Measurements from ENCODE around the gene CPLANE1.
"Not testable (repeated sequence)": the region's sequence is repeated elsewhere in the genome, so short reads cannot be mapped to it uniquely, and the experiment has no call there.

The CPLANE1 gene

DNA sequence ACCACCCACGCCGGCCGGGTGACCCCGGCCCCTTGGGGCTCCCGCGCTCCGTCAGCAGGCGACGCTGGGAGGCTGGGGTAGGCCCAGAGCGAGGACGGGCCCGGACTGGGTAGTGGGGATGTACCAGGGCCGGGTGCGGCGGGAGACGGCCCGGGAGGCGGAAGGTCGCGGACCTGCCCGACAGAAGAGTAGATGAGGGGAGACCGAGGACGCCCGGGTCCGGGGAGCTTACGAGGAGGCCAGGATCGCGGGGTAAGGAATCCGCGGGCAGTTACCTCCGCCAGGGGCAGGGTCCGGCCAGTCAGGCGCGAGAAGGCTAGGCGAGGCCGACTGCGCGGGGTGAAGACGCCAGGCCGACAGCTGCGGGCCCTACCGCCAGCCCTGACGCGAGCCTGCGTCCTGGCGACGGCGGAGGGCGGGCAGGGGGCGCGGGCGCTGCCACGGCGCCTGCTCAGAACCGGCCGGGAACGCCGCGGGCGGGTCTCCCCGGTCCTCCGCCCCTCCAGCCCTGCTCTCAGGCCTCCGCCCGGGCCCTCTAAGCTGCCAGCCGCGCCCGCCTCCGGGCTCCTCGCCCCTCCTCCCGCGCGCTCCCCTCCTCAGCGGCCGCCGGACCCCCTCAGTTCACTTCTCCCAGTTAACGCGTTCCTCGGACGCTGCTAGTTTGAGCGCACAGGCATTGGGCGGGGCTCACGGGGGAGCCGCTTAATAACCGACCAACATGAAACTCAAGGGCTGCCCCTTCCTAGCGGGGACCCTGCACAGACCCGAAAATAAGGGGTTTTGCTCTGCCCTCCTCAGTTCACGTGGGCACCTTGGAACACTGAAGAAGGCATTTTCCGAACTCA, at the start of gene CPLANE1:
Gene CPLANE1 (minus strand): TSS at position 407 of the 845 bp plus-strand sequence. CDS start 1,678 bp downstream, outside the sequence.
- DNase-seq (ENCODE audit: low read depth in 3 of 3) = peak; percentile 7 to 43 (median 21)

DNA sequence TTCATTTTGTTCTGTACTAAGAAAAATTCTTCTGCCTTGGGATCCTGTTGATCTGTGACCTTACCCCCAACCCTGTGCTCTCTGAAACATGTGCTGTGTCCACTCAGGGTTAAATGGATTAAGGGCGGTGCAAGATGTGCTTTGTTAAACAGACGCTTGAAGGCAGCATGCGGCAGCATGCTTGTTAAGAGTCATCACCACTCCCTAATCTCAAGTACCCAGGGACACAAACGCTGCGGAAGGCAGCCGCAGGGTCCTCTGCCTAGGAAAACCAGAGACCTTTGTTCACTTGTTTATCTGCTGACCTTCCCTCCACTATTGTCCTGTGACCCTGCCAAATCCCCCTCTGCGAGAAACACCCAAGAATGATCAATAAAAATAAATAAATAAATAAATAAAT, 47.1 kb upstream of the CPLANE1 start:
- DNase-seq (ENCODE audit: low read depth in 3 of 3) = not testable (repeated sequence)

DNA sequence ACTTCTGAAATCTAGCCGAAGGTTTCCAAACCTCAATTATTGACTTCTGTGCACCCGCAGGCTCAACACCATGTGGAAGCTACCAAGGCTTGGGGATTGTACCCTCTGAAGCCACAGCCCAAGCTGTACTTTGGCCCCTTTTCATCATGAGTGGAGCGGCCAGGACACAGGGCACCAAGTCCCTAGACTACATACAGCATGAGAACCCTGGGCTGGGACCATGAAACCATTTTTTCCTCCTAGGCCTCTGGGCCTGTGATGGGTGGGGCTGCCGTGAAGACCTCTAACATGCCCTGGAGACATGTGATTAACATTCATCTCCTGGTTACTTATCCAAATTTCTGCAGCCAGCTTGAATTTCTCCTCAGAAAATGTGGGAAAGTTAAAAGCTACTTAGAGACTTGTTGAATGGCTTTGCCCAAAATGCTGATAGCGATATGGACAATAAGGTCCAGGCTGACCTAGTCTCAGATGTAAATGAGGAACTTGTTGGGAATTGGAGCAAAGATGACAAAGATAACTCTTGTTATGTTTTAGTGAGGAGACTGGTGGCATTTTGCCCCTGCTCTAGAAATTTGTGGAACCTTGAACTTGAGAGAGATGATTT, 34.1 kb upstream of the CPLANE1 start:
- DNase-seq (ENCODE audit: low read depth in 3 of 3) = no peak

DNA sequence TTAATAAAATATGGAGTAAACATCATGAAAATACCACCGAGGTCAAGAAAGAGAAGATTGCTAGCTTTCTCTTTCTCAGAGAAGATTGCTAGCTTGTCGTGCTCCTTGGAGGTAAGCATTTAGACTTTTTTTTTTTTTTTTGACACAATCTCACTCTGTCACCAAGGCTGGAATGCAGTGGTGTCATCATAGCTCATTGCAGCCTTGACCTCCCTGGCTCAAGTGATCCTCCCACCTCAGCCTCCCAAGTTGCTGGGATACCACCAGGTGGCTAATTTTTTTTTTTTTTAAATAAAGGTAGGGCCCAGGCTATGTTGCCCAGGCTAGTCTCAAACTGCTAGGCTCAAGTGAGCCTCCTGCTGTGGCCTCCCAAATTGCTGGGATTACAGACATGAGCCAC, 26.3 kb upstream of the CPLANE1 start:
- no peak for DNase-seq (ENCODE audit: low read depth in 3 of 3)

DNA sequence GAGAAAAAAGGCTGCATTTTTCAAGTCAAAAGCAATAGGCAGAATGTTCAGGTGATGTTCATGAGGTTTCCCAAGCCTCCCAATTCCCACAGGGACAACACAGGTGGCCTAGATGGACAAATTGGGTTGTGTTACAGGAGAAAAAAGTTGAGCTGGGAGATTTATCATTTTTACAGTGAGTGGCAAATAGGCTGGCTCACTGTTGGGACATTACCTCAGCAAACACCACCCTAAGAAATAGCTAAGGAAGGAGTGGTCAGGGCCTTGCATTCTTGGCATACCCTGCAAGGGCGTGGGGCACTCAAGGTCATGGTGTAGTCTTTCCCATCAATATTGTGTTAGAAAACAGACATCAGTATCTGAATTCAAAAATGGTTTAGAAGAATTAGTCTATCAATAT, 23.3 kb upstream of the CPLANE1 start:
- no peak for DNase-seq (ENCODE audit: low read depth in 3 of 3)

DNA sequence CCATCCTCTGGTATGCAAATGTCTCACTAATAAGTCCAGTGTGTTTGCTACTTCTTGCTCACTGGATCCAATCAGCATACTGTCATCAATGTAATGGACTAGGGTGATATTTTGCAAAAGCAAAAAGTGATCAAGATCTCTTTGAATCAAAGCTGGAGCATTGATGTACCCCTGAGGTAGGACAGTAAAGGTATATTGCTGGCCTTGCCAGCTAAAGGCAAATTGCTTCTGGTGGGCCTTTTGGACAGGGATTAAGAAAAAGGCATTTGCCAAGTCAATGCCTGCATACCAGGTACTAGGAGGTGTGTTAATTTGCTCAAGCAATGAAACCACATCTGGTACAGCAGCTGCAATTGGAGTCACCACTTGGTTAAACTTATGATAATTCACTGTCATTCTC, 18.9 kb upstream of the CPLANE1 start:
- DNase-seq (ENCODE audit: low read depth in 3 of 3) = not testable (repeated sequence)

DNA sequence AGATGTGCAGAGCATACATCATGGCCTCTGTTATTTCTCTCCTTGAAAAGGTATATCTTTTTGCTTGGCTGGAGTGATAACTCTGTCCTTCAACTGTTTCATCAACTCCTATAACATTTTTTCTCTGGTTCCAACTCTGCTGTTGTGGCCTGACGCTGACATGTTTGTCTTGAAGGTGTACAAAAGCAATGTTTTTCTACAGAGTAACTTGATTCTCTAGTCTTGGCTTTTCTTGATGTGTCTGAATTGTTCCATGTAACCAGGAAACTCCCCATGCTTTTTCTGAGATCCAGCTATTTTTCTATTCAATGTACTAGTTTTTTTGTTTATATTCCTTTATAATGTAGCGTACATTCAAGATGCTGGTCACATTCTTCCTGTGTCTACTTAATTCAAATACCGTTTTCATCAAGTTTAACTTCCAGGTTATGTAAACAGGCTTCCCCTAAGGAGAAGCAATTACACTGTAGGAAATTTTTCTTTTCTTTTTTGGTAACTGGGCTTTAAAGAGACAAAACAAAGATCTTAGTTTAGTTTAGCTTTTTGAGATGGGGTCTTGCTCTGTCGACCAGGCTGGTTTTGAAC, 6.7 kb upstream of the CPLANE1 start:
- DNase-seq (ENCODE audit: low read depth in 3 of 3) = no peak

DNA sequence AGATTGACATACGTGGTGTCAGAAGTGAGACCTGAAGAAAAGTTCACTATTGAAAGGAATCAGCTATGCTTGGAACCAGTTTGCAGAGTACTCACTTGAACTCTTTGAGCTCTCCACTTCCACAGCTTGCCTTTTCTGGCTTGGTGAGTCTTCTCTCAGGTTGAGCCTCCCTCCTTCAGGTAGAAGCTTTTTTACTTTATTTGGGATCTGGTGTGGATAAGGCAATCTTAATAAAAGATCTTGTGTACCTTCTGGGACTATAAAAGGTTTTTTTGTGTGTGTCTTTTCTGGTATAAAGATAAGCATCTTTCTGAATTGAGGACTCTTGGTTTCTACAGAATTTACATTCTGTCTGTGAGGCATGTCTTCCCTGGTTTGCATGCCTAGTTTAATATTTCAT, 5.4 kb upstream of the CPLANE1 start:
- no peak for DNase-seq (ENCODE audit: low read depth in 3 of 3)

DNA sequence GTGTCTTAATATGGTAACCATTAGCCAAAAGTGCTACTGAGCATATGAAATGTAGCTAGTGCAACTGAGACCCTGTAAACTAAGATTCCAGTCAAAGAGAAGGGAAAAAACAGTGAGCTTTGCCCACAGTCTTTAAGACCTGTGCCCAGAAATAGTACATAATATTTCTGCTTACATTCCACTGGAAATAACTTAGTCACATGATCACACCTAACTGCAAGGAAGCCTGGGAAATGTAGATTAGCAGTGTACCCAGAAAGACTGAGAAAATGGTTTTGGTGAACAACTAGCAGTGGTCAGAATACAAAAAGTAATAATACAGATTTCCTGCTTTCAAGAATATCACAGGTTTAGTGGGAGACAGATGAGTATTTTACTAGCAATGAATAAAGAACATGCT, 2.5 kb upstream of the CPLANE1 start:
- DNase-seq (ENCODE audit: low read depth in 3 of 3) = no peak

DNA sequence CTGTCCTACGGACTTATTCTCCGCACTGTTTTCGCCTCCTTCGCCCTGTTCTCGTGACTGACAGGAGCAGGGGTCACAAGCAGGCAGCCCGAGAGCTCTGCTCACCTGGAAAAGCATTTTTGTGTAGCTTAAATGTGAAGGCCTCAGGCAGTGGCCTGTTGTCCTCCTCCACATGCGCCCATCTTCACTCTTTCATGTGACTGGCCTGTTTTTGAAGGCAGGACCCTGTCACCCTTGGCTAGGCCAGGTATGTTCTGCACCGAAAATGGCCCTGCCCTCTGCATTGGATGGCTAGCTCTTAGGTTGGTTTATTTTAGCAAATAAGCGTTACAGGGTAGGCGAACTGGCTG, 614 bp upstream of the CPLANE1 start:
- DNase-seq (ENCODE audit: low read depth in 3 of 3) = no peak

DNA sequence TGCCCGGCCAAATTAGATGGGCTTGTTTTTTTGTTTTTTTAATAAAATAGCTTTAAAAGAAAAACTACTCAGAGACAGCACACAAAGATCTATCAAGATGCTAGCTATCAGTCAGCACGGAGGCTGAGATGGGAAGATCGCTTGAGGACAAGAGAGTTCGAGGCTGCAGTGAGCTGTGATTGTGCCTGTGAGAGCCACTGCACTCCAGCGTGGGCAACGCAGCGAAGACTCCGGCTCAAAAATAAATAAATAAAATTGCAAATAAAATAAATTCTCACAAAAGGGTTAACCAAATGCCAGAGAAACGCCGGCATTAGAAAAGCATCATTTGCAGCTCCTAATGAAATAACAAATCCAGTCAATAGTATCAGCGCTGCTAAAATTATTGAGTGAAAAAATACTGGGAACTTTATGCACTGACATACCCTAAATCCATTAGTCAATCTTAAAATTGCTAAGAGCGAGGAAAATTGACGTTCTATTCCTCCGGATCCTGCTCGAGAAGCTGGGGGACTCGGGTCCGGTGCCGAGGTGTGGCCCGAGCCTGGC, 681 bp downstream of the CPLANE1 start:
- no peak for DNase-seq (ENCODE audit: low read depth in 3 of 3)

DNA sequence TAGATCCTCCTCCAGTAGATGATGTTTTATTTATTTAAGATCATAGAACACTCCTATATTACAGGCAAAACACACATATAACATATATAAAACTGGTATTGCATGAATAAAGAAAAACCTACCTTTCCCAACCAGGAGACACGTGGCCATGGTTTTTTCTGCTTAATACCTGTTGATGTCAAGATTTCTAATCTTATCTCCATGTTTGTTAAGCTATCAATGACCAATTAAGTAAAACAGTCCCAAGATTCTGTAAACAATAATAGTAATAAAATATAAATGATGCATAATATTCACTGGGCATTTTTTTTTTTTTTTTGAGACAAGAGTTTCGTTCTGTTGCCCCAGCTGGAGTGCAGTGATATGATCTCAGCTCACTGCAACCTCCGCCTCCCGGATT, 1.7 kb downstream of the CPLANE1 start:
- no peak for DNase-seq (ENCODE audit: low read depth in 3 of 3)

DNA sequence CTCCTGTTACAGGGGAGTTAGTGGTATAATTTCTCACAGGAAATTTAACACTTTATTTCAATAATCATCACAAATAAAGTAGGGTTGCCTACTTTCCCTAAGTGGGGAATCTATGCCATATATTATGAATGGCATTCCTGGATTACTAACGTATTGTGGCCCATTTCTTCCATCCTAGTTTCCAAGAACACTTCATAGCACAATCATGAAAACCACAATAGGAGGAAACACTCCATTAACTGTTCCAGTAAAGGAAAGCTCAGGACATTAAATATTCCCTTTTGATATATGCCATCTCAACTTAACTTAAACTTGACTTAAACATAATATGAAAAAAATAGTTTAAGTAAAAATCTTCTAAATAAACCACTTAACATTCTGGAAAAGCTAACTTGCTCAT, 2.1 kb downstream of the CPLANE1 start:
- no peak for DNase-seq (ENCODE audit: low read depth in 3 of 3)

DNA sequence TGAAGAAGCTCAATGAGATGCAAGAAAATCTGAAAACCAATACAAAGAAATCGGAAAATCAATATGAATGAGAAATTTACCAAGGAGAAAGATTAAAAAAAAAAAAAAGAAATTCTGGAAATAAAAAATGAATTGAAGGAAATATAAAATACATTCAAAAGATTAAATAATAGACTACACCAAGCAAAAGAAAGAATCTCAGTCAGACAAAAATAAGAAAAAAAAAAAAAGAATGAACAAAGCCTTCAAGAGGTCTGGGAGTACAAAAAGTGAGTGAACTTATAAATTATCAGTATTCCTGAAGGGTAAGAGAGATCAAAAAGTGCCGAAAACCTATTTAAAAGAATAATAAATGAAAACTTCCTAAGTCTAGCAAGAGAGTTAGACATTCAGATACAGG, 14.9 kb downstream of the CPLANE1 start:
- DNase-seq (ENCODE audit: low read depth in 3 of 3) = no peak

DNA sequence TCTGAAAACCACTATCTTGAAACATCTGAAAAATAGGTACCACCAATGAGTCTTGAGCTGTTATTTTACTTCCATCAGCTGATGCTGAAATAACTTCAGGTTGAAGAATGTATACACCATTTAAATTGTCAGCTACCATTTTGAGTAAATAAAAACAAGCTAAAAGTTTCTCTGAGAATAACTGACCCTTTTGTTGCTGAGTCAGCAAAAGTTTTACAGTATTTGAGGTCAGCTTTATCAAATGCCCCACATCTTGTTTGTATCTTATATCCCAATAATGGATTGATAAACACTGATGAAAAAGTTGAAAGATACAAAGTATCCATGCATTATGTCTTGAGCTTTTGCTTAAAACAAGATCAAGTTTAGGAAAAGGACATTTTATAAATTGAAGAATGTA, 22.8 kb downstream of the CPLANE1 start:
- no peak for DNase-seq (ENCODE audit: low read depth in 3 of 3)

DNA sequence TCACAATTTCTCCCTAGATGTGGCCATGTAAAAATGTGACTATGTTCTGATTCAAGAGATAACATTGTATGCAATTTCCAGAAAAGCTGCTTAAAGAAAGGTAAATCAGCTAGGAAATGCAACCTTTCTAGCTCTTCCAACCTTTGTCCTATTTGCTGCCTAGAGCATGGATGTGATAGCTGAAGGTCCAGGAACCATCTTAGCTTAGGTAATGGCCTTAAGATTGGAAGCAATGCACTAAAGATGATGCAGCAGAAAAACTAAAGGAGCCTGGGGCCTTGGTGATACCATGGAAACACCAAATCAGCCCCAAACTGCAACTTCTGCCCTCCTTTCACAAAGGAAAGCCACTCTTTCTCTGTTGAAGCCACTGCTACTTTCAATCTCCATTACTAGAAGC, 27.0 kb downstream of the CPLANE1 start:
- DNase-seq (ENCODE audit: low read depth in 3 of 3) = no peak

DNA sequence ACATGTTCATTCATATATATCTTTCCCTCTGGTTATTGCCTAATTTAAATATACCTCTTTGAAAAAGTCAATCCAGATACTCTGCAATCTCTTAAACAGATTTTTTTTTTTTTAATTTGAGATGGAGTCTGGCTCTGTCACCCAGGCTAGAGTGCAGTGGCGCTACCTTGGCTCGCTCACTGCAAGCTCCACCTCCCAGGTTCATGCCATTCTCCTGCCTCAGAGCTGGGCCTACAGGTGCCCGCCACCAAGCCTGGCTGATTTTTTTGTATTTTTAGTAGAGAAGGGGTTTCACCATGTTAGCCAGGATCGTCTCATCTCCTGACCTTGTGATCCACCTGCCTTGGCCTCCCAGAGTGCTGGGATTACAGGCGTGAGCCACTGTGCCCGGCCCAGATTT, 28.8 kb downstream of the CPLANE1 start:
- DNase-seq (ENCODE audit: low read depth in 3 of 3) = not testable (repeated sequence)

DNA sequence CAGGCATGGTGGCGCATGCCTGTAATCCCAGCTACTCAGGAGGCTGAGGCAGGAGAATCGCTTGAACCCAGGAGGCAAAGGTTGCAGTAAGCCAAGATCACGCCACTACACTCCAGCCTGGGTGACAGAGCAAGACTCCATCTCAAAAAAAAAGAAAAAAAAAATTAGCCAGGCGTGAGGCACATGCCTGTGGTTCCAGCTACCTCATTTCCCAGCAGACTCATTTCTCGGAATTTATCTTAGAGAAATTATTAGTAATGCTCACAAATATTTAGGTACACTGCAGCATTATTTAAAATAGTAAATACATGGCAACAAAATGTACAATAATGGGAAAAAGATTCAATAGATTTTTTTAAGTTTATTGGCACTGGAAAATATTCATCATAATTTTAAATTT, 29.8 kb downstream of the CPLANE1 start:
- not testable (repeated sequence) for DNase-seq (ENCODE audit: low read depth in 3 of 3)

DNA sequence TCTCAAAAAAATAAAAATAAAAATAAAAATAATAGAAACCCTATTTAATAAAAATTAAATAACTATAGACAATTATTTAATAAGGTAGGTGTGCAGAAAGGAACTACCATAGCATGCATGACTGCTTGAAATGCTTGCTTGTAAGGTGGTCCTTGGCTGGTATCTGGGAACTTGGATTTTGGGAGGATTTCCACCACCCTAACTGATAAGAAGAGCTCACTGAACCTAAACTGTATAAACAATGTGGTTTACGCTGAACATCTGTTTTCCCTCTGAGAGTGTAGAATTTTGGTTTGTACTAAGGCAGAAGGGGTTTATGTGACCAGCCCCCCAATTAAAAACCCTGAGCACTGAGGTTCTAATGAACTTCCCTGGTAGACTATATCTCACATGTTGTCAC, 31.2 kb downstream of the CPLANE1 start:
- no peak for DNase-seq (ENCODE audit: low read depth in 3 of 3)

DNA sequence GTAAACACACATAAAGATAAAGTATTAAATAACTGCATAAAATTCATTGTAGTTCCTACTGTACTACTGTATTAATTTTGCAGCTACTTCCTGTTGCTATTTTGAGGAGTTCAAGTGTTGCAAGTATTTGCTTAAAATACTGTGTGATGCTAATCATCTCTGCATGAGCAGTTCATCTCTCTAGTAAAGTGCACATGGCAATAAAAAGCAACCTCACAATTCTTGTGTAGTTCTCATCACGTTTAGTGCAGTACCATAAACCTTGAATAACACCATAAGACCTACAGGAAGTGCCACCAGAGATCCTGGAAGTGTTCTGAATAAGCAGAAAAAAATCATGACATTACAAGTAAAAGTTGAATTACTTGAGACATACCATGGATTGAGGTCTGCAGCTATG, 34.6 kb downstream of the CPLANE1 start:
- no peak for DNase-seq (ENCODE audit: low read depth in 3 of 3)

DNA sequence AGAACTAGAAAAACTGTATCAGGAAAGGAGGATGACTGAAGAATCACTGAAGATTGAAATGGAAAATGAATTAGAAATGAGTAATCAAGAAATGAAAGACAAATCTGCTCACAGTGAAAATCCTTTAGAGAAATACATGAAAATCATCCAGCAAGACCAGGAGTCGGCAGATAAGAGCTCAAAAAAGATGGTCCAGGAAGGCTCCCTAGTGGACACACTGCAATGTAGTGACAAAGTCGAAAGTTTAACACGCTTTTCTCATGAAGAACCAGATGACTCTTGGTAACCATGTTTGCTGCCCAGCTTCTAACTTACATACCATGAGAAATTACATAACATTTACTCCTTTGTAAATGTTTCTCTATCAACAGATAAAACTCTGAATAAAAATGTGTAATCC, 37.1 kb downstream of the CPLANE1 start:
- no peak for DNase-seq (ENCODE audit: low read depth in 3 of 3)

DNA sequence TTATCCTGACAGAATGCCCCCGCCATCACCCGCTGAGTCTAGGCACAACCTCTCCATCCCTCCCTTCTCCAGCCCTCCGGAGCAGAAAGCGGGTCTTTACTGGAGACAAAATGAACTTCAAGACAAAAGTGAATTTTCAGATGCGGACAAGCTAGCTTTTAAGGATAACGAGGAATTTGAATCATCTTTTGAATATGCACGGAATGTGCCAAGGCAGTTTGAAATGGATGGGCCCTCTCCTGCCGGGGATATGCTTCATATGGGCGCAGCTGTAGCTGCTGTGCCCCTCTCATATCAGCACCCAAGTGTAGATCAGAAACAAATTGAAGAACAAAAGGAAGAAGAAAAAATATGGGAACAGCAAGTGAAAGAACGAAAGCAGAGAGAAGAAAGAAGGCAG, 37.5 kb downstream of the CPLANE1 start:
- DNase-seq (ENCODE audit: low read depth in 3 of 3) = no peak
